Ovary (tissue), 3 donors: ENCODE data around the gene ETS1.

ENCODE experiments used
- EP300 ChIP-seq: sonication (generic); formaldehyde crosslinking; IDR thresholded peaks from one replicate; pipeline ENCODE4 v1.6.1; 2017; ENCODE audit warnings: antibody characterized with exemption
- TF ChIP-seq, protein P1 (sequence below), 3 donors: fragments of 450-650 bp in 2 of 3; fragments of 200-600 bp in 1 of 3; IDR thresholded peaks; one replicate each; pipeline versions ENCODE4 v1.5.1 to v1.8.0; 2016 to 2022; ENCODE audit warnings: antibody characterized with exemption in 3 of 3, mild to moderate bottlenecking in 1 of 3
- donor health status: DM: no; HTN: no; CAD: no.

DNA sequence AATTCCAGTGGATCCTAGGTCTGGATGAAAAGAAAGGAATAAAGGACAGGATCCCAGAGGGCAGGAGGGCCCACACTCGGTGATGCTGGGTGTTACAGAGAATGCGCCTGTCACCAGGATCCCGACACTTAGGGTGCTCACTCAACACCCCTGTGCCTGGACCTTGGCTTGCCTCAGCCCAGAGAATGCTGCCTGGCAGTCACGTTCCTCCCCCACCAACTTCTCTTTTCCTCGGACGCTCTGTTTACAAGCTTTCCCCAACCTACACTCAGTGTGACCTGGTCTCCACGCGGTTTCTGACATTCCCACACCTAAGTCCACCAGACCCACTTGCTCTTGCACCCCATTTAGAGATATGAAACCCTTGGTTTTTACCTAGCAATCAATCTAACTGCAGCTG lies 38.0 kb upstream of the ETS1 start:
- TF ChIP-seq, protein P1, sequence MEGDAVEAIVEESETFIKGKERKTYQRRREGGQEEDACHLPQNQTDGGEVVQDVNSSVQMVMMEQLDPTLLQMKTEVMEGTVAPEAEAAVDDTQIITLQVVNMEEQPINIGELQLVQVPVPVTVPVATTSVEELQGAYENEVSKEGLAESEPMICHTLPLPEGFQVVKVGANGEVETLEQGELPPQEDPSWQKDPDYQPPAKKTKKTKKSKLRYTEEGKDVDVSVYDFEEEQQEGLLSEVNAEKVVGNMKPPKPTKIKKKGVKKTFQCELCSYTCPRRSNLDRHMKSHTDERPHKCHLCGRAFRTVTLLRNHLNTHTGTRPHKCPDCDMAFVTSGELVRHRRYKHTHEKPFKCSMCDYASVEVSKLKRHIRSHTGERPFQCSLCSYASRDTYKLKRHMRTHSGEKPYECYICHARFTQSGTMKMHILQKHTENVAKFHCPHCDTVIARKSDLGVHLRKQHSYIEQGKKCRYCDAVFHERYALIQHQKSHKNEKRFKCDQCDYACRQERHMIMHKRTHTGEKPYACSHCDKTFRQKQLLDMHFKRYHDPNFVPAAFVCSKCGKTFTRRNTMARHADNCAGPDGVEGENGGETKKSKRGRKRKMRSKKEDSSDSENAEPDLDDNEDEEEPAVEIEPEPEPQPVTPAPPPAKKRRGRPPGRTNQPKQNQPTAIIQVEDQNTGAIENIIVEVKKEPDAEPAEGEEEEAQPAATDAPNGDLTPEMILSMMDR (IDR thresholded peaks at IDR 0.05) = no peak
- no peak for TF ChIP-seq EP300
